ENCODE measurements around the gene ANXA2.
A peak's percentile ranks its signal among the peaks of the same experiment; 100 is the strongest.
"Not testable (repeated sequence)": the region's sequence is repeated elsewhere in the genome, so short reads cannot be mapped to it uniquely, and the experiment has no call there.

The ANXA2 gene

DNA sequence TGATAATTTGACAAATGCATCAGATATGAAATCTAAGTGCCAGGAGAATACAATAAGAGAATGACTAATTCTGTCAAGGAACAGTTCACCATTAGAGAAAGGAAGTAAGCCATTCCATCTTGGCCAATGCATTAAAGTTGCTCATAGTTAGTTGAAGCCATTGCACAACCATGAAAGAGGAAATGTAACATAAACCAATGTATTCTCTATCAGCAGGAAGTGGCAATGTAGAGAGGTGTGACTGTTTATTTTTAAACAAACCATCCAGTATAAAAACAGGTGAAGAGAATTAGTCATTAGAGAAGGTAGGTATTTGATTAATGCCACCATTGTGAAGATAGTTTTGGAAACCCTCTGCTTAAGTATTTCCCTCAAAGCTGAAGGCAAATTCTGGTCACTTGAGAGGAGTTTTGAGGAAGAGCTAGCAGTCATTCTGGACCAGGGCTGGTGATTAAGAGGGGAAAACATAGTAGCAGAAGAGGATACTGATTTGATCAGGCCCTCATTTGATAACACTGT is 10.7 kb upstream of the ANXA2 start:
- DNase-seq: no peak

DNA sequence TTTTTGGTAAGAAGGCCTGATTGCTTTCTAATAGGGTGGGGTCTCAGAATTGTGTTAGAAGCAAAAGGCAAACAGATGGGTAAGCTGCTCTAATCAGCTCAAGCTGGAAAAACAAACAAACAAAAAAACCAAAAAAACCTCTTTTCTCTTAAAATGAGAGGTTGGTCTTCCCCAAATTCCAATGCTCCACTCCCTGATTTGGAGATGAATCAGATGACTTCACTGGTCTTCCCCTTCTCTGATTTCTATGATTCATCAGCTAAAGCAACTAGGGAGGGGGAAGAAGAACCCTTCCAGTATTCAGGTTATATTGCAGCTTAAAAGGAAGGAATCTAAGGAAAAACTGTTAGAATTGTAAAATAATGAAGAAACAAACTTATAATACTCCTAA is 9.6 kb upstream of the ANXA2 start:
- no peak for DNase-seq

DNA sequence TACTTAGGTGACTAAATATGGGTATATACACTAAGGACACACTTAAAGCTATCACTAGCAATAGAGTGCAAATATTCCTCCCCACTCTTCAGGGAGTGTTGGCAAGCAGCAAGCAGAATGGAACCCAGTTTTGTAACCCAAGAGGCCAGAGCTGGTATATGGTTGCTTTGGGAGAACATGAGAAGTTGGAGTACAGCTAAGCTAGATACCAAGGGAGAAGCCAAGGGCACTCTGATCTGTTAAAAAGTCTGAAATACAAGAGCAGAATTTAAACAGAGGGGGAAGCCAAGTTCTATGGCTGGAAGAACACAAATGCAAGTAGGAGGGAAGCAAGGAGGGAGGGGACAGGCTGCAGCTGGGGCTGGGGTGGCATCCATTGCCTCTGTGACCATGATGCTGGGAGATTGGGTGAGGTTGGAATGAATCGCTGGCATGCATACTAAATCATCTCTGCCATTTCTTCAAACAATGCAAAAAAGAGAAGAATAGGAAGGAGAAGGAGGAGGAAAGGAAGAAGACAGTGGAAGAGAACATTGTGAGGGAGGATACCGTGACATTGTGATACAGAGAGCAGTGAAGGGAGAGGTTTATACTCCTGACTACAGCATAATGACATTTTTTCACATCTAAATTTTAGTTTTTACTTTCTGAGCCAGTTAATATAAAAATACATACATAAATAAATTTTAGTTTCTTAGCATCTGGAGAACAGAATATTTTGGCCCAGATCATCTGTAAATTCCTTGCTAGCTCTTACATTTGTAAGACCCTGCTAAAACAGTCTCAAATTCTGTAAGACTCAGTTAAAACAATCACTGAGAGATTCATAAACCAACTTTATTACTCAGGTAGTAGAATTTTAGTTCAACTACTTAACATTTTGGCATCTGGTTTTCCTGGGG is 9.0 kb upstream of the ANXA2 start:
- DNase-seq: no peak

DNA sequence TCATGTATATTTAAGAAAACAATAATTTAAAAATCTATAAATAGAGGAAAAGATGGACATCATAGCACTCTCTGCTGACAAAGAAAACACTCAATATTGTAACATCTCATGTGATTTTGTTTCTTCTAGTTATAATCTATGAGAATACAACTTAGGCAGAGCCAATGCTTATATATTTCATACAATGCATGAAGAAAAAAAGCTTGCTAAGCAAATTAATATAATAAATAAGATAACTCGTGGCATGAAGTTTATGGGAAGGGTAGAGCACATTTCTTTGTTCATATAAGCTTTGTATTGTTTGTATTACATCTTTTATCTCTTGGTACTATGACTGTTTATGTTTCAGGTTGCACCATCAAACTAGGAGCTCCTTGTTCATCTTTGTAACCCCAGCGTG is 7.6 kb upstream of the ANXA2 start:
- DNase-seq: no peak

DNA sequence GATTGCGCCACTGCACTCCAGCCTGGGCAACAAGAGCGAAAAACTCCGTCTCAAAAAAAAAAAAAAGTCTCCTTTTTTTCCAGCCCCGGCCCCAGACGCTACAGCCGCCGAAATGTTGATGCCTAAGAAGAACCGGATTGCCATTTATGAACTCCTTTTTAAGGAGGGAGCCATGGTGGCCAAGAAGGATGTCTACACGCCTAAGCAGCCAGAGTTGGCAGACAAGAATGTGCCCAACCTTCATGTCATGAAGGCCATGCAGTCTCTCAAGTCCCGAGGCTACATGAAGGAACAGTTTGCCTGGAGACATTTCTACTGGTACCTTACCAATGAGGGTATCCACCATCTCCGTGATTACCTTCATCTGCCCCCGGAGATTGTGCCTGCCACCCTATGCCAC is 6.6 kb upstream of the ANXA2 start:
- DNase-seq: not testable (repeated sequence)

DNA sequence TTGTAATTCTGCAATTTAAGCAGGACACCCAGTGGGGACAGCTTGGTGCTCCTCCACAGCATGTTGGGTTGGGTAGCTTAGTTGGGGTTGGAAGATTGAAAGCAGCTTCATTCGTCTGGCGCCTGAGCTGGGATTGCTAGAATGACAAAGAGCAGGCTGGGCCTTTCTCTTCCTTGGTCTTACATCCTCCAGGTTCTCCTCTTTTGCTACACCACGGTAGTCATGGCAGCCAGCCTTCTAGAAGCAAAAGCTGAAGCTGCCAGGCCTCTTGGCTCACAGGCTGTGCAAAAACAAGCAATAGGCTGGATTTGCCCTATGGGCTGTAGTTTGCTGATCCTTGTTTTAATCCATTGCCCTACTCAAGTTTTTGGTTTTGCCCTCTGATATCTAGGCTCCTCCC is 3.2 kb upstream of the ANXA2 start:
- DNase-seq: no peak

DNA sequence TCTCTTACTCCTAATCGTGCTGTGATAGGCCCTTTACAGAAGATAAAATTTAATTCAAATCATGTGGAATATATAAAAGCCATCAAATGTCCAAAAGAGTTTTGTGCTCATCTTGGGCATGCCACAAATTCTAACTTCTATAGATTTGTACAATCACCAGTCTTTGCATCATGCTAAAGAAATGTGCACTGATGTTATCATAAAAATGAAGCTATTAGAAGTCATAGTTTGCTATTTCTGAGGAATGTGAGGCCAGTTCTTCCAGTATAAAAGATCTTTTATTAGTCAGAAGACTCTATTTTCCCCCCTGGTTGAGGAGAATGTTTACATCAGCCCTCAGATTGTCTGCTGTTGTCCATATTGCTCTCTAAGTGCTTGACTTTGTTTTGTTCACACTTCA is 2.1 kb upstream of the ANXA2 start:
- DNase-seq: no peak

DNA sequence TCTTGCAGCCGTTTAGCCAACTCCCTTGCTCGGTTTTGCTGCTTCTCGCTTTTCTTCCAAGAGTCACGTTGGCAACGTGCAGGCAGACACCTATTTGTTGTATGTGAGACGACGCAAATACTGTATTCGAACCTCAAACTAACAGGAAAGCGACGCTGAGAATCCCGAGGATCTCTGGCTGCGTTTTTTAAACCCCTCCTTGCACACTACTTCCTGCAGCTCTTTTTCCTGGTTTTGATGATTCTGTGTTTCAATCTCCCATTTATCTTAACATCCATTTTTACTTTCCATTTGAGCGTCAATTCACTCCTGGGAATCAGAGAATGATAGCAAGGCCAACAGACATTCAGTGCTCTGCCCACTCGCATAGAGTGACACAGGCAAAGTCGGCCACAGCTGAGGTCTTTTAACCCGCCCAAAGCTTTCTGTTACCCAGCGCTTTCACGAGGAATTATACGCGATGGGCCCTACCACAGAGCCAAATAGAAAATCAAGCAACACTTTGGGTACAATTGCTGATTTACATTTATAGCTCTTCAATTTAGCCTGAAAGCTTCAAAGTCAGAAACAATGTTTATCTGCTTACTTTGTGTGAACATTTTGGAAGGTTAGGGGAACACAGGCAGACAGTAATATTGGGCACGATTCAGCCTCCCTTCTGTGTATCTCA is 1.6 kb upstream of the ANXA2 start:
- no peak for DNase-seq

DNA sequence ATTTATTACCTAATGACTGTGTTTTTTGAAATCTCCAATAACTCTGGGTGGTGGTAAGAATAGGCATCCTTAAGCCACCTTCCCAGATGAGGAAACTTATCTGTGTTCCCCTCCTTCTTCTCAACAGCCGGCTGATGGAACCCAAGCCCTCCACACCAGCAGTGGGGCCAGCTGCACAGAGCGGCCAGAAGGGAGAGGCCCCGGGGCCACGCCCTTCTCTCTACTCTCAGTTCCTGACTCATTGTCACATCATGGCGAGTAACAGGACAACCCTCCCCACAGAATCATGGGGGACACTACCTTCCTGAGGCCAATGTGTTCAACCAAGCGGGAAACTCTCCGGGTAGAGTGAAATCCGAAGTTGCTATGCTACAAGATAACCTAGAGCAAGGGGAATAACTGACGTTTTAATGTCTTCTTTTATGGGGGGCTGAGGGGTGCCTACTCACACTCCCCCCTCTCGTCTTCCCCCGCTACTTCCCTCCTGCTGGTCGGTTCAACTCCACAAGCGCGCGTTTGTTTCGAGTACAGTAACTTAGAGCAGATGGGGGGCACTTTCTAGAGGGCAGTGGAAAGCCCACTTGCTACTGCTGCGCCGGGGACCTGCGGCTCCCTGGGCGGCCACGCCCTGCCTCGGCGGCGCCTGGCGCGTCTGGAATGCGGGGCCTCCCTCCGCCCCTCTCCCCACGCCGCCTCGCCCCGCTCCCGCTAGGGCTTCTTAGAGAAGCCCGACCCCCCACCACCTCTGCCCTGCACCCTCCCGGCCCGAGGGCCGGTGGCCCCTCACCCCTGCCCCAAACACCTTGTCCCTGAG is 621 bp downstream of the ANXA2 start:
- peak; percentile 41 to 73 for DNase-seq

DNA sequence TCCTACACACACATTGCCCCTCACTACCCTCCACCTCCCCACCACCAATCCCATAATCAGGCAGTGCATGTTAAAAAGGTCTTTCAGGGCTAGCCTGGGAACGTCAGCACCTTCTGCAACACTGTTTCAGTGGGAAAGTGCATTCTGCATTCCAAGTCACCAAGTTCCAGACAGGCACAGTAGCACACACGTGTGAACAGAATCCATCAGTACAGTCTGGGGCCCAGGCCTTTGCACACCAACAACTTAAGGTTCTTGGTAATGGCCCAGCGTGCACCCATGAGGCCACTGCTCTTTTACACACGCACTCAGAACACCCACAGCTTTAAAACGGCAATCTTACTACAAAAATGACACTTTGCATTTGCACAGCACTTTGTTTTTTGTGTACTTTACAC is 1.2 kb downstream of the ANXA2 start:
- DNase-seq: no peak

DNA sequence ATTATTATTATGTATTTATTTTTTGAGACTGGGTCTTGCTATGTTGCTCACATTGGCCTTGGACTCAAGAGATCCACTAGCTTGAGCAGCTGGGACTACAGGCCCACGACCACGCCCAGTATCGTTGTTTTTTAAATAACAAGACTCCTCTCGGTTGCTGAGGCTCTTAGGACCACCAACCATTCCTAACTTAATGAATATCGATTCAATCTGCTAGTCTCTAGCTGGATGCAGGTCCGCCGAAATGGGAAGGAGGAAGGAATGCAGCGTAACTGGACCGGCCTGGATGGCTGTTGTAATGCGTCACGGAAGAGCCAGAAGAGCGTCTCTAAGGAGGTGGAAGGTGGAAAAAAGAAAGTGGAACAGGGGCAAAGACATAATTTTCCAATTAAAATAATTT is 1.7 kb downstream of the ANXA2 start:
- no peak for DNase-seq

DNA sequence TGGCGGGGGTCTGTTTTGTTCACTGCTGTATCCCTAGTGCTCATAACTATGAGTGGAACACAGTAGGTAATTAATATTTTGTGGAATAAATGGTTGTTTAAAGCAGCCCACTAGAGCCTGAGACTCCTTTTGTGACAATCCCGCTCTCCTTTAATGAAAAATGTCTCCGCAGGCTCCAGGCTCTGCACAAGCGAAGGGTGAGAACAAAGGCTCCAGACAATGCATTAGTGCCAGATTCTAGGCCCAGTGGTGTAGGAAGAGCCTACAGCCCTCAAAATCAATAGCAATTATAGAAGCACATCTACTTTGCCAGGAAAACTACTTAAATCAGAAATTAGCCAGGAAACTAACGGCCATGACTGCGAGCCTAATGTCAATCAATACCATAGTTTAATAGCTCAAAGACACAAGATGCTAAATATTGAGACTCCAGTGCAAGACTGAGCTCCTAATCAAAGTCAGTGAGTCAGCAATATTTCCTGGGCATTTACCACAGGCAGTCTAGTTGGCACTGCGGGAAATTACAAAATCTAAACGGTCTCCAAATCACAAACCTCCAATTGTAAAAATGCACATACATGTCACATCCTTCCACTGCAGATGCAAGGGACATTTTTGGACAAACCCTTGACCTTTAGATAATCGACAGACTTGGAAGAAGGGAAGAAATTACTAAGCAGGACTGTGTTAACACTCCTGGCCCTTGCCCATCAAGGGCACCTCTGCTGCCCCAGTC is 2.3 kb downstream of the ANXA2 start:
- DNase-seq: no peak

DNA sequence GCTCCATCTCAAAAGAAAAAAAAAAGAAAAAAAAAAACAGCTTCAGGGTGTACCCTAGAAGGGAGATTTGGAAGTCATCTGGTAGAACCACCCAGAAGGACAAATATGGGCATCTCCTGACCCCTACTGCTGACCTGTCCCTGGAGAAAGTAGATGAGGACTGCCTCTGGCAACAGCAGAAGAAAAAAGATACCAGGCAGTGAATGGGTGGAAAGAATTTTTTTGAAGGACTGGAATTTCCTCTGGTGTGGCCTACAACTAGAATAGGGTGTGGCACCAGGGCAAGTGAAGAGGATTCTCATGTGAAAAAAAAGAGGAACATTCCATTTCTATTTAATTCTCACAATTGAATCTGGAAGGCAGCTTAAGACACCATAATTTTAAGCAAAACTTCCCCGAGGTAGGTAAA is 3.1 kb downstream of the ANXA2 start:
- DNase-seq: no peak

DNA sequence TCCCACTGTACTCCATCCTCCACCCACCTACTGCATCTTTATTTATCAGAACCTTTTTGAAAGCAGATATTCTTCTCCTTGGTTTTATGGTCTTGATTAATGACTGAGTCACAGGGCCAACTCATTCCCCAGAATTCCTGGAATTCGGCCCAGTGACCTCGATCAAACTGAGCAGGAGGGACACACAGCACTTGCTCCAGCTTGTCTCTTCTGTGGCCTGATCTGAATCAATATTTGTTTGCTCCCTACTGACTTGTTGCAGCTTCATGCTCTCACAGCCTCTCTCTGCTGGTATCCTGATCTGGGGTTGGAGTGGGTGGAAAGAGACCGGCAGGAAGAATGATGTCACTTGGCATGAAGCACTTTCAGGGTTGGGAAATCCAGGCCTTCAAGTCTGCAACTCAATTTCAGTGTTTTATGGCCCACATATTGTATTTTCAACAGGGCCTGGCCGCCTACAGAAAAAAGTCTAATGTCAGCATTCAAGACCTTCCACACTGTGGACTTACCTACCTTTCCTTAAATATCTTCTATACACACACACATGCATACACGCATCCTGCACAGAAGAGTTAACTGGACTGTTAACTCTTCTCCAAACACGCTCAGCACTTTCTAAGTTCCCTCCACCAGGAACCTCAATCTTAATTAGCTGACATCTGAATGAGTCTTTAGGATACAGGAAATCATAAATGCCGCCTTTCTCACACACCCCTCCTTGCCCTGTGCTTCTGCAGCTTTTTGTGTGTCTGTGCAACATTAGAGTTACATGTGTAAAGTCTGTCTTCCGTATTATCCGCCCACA is 4.6 kb downstream of the ANXA2 start:
- DNase-seq: no peak

DNA sequence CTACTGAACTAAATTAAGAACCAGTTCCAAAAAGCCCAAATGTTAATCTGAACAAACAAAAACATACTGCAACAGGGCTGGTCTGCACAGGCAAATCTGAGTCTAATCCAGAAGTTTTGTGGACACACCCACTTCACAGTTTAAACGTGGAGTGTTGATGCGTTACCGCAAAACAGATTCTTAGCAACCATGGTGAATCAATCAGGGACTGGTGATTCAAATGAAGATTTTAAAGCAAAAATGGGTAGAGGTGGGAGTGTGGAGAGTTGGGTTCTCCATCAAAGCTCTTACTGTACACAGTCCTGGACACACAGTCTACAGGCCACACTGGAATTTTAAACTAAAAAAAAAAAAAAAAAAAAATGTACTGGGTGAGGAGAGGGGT is 5.2 kb downstream of the ANXA2 start:
- no peak for DNase-seq

DNA sequence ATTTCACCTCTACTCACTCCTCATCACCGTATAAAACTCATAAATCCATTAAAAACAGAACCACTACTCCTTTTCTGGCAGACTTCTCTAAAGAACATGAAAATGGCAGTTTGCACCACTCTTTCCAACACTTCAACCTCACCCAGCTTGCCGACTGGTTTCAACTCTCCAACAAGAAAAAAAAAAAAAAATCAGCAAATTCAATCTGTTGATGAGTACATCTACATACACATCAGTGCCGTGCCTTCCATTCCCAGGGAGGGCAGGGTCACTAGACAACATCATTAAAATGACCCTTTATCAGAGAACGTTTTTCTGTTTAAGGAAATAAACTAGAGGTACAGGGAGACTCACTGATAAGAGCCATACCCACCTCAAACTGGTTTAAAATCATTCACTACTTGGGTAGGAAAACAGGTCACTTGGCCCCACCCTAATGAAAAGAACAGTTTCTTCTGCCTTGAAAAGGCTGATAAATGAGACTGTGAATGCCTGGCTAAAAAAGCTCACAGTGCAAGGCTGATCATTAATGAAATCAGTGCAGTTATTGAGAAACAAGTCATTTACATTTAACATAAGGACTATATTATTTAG is 6.0 kb downstream of the ANXA2 start:
- no peak for DNase-seq

DNA sequence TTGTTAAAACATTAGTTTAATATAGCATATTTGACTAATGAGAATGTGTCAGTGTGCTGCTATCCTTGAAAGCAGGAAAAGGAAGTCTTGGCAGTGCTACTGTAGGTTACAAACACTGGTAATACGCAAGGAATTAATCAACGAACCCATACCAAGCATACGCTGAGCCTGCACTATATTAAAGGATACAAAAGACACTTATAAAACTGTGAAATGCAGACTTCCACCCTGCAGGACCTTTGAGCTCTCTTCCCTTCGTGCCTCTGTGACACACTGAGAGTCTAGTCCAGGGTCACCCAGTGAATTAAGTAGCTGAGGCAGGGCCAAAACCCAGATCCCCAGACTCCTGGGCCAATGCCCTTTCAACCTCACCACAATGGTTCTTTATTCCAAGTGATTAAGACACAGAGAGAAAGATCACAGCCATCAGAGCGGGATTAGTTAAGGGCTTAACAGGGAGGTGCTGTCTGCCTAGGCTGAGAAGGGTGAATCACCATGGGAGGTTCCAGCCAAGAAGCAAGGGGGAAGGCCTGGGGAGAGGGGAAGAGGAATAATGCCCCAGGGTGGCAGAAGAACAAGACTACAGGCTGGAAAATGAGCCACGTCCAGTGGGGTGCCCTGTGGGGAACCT is 6.8 kb downstream of the ANXA2 start:
- peak in 1 of 2 experiments; percentile 62 for DNase-seq

DNA sequence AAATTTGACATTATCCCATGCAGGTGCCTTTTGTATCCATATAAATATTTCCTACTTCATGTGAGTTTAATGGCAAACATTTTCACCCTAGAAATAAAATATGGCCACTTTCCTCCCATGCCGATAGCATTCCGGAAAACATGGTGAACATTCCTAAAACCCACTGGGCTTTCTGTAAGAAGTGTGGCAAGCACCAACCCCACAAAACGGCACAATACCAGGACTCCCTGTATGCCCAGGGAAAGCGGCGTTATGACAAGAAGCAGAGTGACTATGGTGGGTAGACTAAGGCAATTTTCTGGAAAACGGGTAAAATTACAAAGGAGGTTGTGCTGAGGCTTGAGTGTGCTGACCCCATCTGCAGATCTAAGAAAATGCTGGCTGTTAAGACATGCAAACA is 7.6 kb downstream of the ANXA2 start:
- DNase-seq: no peak

DNA sequence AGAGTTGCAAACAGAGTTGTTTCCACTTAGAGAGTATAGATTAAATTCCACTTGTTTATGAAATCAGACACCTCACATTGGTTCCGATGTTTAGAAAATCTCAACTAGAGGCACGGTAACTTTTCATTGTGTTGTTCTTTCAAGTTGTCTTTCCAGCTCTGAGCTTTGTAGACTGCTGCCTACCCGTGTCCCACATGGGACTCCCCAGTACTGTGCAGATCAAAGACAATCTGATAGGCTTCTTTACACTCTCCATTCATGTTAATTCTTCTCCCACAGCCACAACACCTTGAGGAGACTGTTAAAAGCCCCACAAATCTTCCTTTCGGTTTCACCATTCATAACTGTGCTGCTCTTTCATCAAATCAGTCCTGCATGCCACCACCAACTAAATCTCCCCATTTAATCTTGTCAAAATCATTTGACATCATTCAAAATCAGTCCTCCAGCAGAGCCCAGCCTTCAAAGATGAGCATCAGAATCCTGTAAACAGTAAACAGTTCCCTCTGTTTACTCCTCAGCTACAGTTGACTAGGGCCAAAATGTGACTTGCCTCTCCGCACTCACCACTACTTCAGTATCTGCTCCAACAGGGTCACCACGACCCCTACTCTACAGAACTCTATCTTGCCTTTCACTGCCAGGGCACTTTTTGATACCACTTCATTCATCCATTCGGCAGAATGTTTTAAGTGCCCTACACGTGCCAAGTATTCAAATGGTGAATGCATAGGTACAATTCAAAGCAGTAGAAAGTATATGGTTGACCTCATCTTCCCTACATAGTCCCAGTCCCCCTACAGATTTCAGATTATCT is 8.3 kb downstream of the ANXA2 start:
- DNase-seq: no peak

DNA sequence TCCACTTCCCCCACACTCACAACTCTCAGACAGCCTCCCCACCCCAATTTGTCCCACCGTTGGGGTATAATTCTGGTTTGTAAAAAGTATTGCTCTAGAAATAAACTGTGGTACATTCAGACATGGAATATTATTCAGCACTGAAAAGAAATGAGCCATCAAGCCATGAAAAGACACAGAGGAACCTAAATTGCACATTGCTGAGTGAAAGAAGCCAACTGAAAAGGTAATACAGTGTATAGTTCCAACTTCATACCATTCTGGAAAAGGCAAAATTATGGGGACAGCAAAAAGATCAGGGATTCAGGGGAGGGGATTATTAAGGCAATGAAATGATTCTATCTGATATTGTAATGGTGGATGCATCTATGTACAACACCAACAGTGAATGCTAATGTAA is 10.5 kb downstream of the ANXA2 start:
- DNase-seq: no peak

All from NCI-H524 (cell line).